Measurements from ENCODE around the gene PACRG. TPM values are rescaled to one million over a fixed set of nuclear protein-coding genes. Genes with fewer than 3 reads are reported as not detected.

Gene PACRG
- total and polyA plus RNA-seq, 12 donors, result 2.1 to 34.6 (median 10.0) TPM

DNA sequence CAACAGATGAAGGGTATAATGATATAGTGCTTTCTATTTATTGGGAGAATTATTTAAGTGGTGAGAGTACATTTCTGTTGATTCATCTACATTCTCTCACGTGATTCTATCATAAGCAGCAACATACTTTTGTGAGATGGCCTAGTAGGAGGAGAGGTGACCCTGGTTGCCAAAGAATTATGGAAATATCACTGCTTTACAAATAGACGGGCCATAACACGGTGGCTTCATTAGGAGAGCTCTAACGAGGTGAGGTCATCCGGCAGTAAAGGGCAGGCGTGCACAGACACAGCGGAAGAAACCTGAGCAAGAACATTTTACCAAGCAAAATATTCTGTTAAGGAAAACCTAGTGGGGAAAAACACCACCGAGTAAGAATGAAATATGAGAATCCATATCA lies 349.4 kb downstream of the PACRG start:
- H3K36me3 ChIP-seq, result no peaks in the 10 kb centered on the region
- ATAC-seq (no peak), DNase-seq (no peak)
- H3K27me3 ChIP-seq, result no peaks in the 10 kb centered on the region
- no peak overlapping the region for H3K4me3 ChIP-seq
- peaks cover 0 to 8% (median 0%) of the 10 kb centered on the region in 11 donors for H3K9me3 ChIP-seq
- intact Hi-C loops (cut with DNase I), result no loop called here
- no peak overlapping the region for H3K27ac ChIP-seq
- no peaks in the 10 kb centered on the region for H3K4me1 ChIP-seq
- TF ChIP-seq, protein P1, sequence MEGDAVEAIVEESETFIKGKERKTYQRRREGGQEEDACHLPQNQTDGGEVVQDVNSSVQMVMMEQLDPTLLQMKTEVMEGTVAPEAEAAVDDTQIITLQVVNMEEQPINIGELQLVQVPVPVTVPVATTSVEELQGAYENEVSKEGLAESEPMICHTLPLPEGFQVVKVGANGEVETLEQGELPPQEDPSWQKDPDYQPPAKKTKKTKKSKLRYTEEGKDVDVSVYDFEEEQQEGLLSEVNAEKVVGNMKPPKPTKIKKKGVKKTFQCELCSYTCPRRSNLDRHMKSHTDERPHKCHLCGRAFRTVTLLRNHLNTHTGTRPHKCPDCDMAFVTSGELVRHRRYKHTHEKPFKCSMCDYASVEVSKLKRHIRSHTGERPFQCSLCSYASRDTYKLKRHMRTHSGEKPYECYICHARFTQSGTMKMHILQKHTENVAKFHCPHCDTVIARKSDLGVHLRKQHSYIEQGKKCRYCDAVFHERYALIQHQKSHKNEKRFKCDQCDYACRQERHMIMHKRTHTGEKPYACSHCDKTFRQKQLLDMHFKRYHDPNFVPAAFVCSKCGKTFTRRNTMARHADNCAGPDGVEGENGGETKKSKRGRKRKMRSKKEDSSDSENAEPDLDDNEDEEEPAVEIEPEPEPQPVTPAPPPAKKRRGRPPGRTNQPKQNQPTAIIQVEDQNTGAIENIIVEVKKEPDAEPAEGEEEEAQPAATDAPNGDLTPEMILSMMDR (IDR thresholded peaks at IDR 0.05), result no peak
- 81 to 89% methylated on average over 8 of the region's 8 CpGs for WGBS, 2 donors

DNA sequence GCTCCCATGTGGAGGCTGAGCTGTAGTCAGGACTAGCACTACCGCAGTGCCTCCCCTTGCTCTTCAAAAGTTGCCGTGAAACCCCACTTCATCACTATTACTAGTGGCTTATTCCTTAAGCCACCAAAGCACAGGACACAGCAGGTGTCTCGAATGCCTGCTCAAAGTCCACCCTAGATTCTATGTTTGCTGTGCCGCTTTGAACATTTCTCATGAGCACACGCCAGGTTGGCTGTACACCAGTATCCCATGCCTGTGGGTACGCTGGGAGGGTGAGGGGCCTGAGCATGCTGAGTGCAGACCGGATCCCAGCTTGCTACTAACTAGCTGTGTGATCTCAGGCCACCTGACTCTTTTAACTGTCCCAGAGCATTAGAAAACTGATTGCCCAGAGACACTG lies 350.9 kb downstream of the PACRG start:
- Histone ChIP-seq H3K4me3 (no peak overlapping the region), H3K27ac (no peak overlapping the region), H3K27me3 (no peaks in the 10 kb centered on the region), H3K9me3 (peaks cover 0 to 8% (median 0%) of the 10 kb centered on the region in 11 donors), H3K4me1 (no peaks in the 10 kb centered on the region), H3K36me3 (no peaks in the 10 kb centered on the region)
- no peak for DNase-seq
- ATAC-seq, result no peak
- WGBS, 2 donors, result 97% methylated on average over 7 of the region's 7 CpGs
- TF ChIP-seq, protein P1 (IDR thresholded peaks at IDR 0.05), result no peak
- intact Hi-C loops (cut with DNase I), result no loop called here

- TF ChIP-seq, protein P1 (IDR thresholded peaks at IDR 0.05), result no peak
- H3K27me3 ChIP-seq, result no peaks in the 10 kb centered on the region
- no peak for DNase-seq
- 88 to 99% methylated on average over 5 of the region's 5 CpGs for WGBS, 2 donors
- no peak overlapping the region for H3K4me3 ChIP-seq
- H3K9me3 ChIP-seq, result peaks cover 0 to 8% (median 0%) of the 10 kb centered on the region in 11 donors
- H3K4me1 ChIP-seq, result no peaks in the 10 kb centered on the region
- no peaks in the 10 kb centered on the region for H3K36me3 ChIP-seq
- no peak overlapping the region for H3K27ac ChIP-seq
- intact Hi-C loops (cut with DNase I), result no loop called here
- ATAC-seq, result no peak
Measured at GRCh38 chr6:163080228-163080627, 352.5 kb downstream of the PACRG start.

- no peaks in the 10 kb centered on the region for H3K27me3 ChIP-seq
- intact Hi-C loops (cut with DNase I), result no loop called here
- TF ChIP-seq, protein P1 (IDR thresholded peaks at IDR 0.05), result no peak
- H3K36me3 ChIP-seq, result no peaks in the 10 kb centered on the region
- WGBS, 2 donors, result 61 to 65% methylated on average over 3 of the region's 3 CpGs
- DNase-seq, result no peak
- no peaks in the 10 kb centered on the region for H3K9me3 ChIP-seq
- no peak for ATAC-seq
- no peak overlapping the region for H3K4me3 ChIP-seq
- peaks cover 0 to 11% (median 0%) of the 10 kb centered on the region in 9 donors for H3K4me1 ChIP-seq
- no peak overlapping the region for H3K27ac ChIP-seq
Measured at GRCh38 chr6:163083141-163083540, 355.4 kb downstream of the PACRG start.

Data from heart right ventricle (tissue), 16 donors.